HepG2 (cell line): Measurements from ENCODE around the gene NDUFB8. TPM values are rescaled to one million over a fixed set of nuclear protein-coding genes. Genes with fewer than 3 reads are reported as not detected.

Experiments
- HDAC1 ChIP-seq: sonication (generic); formaldehyde crosslinking; IDR thresholded peaks from 2 replicates; pipeline ENCODE4 v1.5.1; 2020; ENCODE audit warnings: mild to moderate bottlenecking, missing genetic modification reagents
- MAZ ChIP-seq, 2 experiments: sonication (generic) in 1 of 2; formaldehyde crosslinking in 1 of 2; IDR thresholded peaks; 2 replicates each; pipeline versions ENCODE4 v1.5.0 to v1.6.1; 2012 to 2020; ENCODE audit warnings: low read depth in 2 of 2, mild to moderate bottlenecking in 2 of 2, borderline replicate concordance in 1 of 2, improper control_type of control experiment in 1 of 2, low read length in 1 of 2, missing genetic modification reagents in 1 of 2, moderate library complexity in 1 of 2
- MEIS2 ChIP-seq: sonication (generic); formaldehyde crosslinking; IDR thresholded peaks from 2 replicates; pipeline ENCODE4 v1.9.0; 2021; ENCODE audit warnings: mild to moderate bottlenecking, missing genetic modification reagents
- MXD1 ChIP-seq: sonication (generic); formaldehyde crosslinking; IDR thresholded peaks from 2 replicates; pipeline ENCODE4 v1.4.0; 2020; ENCODE audit warnings: mild to moderate bottlenecking, missing genetic modification reagents
- TBX2 ChIP-seq: sonication (generic); formaldehyde crosslinking; IDR thresholded peaks from 2 replicates; pipeline ENCODE4 v1.5.0; 2020; ENCODE audit warnings: missing genetic modification reagents, mild to moderate bottlenecking, borderline replicate concordance
- TFE3 ChIP-seq: IDR thresholded peaks from 2 replicates; pipeline ENCODE4 v1.6.1; 2016
- TOE1 ChIP-seq: sonication (generic); formaldehyde crosslinking; IDR thresholded peaks from 2 replicates; pipeline ENCODE4 v1.4.0; 2020; ENCODE audit warnings: mild to moderate bottlenecking, missing genetic modification reagents
- ZBTB40 ChIP-seq, 2 experiments: fragments of 450-650 bp in 1 of 2; sonication (generic) in 1 of 2; formaldehyde crosslinking in 1 of 2; IDR thresholded peaks; 2 replicates each; pipeline versions ENCODE4 v1.6.1 to v1.8.0; 2016 to 2022; ENCODE audit warnings: antibody characterized with exemption in 1 of 2, mild to moderate bottlenecking in 1 of 2, missing genetic modification reagents in 1 of 2
- ZFP90 ChIP-seq: sonication (generic); formaldehyde crosslinking; IDR thresholded peaks from 2 replicates; pipeline ENCODE4 v1.8.0; 2022; ENCODE audit warnings: missing genetic modification reagents, mild to moderate bottlenecking, inconsistent platforms, borderline replicate concordance
- ZKSCAN5 ChIP-seq: sonication (generic); formaldehyde crosslinking; IDR thresholded peaks from 2 replicates; pipeline ENCODE4 v1.5.1; 2020; ENCODE audit warnings: mild to moderate bottlenecking, missing genetic modification reagents
- ZNF205 ChIP-seq: IDR thresholded peaks from 2 replicates; pipeline ENCODE4 v1.6.1; 2018; ENCODE audit warnings: missing biosample characterization, missing genetic modification reagents
- ZNF34 ChIP-seq: sonication (generic); formaldehyde crosslinking; IDR thresholded peaks from 2 replicates; pipeline ENCODE4 v1.4.0; 2020; ENCODE audit warnings: mild to moderate bottlenecking, missing genetic modification reagents, borderline replicate concordance
- ZNF441 ChIP-seq: sonication (generic); formaldehyde crosslinking; IDR thresholded peaks from 2 replicates; pipeline ENCODE4 v1.7.0; 2021; ENCODE audit warnings: missing genetic modification reagents, borderline replicate concordance
- ZNF512 ChIP-seq: sonication (generic); formaldehyde crosslinking; IDR thresholded peaks from 2 replicates; pipeline ENCODE4 v1.4.0; 2020; ENCODE audit warnings: mild to moderate bottlenecking, missing genetic modification reagents
- ZNF576 ChIP-seq: sonication (generic); formaldehyde crosslinking; IDR thresholded peaks from 2 replicates; pipeline ENCODE4 v1.4.0; 2020; ENCODE audit warnings: mild to moderate bottlenecking, missing genetic modification reagents
- polyA plus RNA-seq, 8 experiments: library from polyadenylated mRNA; depleted of rRNA in 3 of 8; stranded (reverse) in 7 of 8; unstranded in 1 of 8; fragments of >200 nt; fragmentation: Illumina TruSeq in 4 of 8; extraction: Trizol in 4 of 8; gene quantifications; 2 replicates each; pipeline versions ENCODE4 v1.2.1 to v1.2.3, GENCODE V29; 2011 to 2016; ENCODE audit warnings: low read depth in 4 of 8, missing spikeins in 1 of 8, mixed read lengths in 1 of 8; ENCODE audit not compliant: insufficient read depth in 1 of 8
- total RNA-seq, 5 experiments: library from RNA; depleted of rRNA; stranded (reverse); fragments of >200 nt; fragmentation: Illumina TruSeq; extraction: Trizol; gene quantifications; 2 replicates each; pipeline ENCODE4 v1.2.3, GENCODE V29; 2016; ENCODE audit warnings: low read depth in 1 of 5

NDUFB8 gene
- total and polyA plus RNA-seq, 2 of the 13 experiments (the other 11 are each of a cell fraction or from before 2014, with no cell fraction given), result 210 to 216 TPM

- no peak for TF ChIP-seq MAZ (IDR thresholded peaks at IDR 0.05; ENCODE audit: borderline replicate concordance, low read depth, low read length)
- no peak for TF ChIP-seq MAZ (CRISPR knock-in tag; IDR thresholded peaks at IDR 0.05; ENCODE audit: low read depth)
- no peak for TF ChIP-seq ZFP90 (CRISPR knock-in tag)
- TF ChIP-seq ZNF205 (CRISPR knock-in tag), result no peak
- no peak for TF ChIP-seq ZNF34 (CRISPR knock-in tag)
- no peak for TF ChIP-seq ZNF512 (CRISPR knock-in tag)
- TF ChIP-seq ZNF441 (CRISPR knock-in tag), result no peak
- no peak for TF ChIP-seq TBX2 (CRISPR knock-in tag)
- no peak for TF ChIP-seq ZNF576 (CRISPR knock-in tag)
- TF ChIP-seq TFE3, result no peak
- no peak for TF ChIP-seq MEIS2
- TF ChIP-seq ZKSCAN5 (CRISPR knock-in tag), result no peak
- TF ChIP-seq HDAC1 (CRISPR knock-in tag), result no peak
- no peak for TF ChIP-seq TOE1 (CRISPR knock-in tag)
- no peak for TF ChIP-seq ZBTB40 (IDR thresholded peaks at IDR 0.05)
- no peak for TF ChIP-seq ZBTB40 (CRISPR knock-in tag; IDR thresholded peaks at IDR 0.05)
- TF ChIP-seq MXD1, result no peak
Measured at GRCh38 chr10:100481462-100482081, 48.1 kb downstream of the NDUFB8 start (continued).
